Eye (tissue), 1 donor: ENCODE results near the gene ACTA2.

Experiments used
- DNase-seq: peaks from one replicate; pipeline ENCODE4 v3.0.0-alpha.2; 2015

ACTA2 gene

DNA sequence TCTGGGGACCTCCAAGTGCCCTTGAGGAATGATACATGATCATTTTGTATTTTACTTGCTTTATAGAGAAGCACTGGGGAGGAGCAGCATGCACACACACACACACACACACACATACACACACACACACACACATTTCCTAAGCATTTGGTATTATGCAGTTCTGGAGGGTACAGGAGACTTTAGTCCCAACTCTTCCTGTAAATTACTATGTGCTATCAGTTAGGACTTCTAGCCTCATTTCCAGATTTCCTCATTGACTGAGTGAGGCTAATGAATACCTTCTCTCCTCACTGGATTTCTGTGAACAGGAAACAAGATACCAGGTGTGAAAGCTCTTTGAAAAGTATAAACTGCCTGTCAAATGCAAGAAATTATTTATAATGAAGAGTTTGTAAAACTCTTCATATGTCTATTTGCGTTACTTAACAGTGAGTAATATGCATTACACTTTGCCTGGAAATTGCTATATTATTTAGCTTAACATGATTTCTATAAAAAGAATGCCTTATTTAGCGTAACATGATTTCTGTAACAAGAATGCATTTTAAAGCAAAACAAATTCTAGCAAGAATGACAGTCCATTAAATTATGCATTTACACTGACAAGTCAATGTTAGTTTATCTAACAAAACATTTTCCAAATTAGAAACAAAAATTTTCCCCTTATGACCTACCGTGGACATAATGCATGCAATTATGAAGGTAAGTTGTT is 34.2 kb downstream of the ACTA2 start:
- DNase-seq = no peak

DNA sequence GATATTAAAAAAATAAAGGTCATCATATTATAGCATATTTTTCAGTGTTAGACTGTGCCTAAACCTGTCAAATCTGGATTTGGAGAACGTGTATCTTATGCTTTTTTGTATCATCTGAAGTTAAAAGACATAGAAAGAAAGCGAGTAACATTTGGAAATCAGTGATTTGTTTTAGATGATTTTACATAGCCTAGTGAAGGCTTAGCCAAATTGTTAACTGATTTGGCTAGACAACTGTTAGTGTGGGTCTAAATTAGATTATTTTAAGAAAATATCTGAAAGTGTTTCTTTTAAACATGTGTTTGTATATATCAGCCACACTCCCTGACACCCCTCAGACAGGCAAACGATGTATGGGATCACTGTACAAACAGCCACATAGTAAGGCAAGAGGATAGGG is 35.6 kb downstream of the ACTA2 start:
- DNase-seq = no peak

DNA sequence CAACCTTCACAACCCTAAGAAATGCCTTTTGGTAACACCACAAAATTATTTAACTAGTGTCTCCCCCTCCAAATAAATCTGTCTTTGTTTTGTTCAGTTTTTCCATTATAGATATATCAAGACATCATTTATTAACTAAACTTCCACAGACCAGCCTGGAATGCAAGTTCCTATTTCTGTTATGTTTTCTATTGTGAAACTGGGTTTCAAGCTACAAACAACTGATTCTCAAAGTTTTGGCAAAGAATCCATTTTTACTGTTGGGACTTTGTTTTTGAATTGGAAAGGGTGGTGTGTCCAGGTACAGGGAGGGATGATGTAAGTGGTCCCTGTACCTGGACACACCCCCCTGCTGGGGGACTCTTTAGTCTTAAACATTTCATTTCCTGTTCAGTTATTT is 36.3 kb downstream of the ACTA2 start:
- no peak for DNase-seq

DNA sequence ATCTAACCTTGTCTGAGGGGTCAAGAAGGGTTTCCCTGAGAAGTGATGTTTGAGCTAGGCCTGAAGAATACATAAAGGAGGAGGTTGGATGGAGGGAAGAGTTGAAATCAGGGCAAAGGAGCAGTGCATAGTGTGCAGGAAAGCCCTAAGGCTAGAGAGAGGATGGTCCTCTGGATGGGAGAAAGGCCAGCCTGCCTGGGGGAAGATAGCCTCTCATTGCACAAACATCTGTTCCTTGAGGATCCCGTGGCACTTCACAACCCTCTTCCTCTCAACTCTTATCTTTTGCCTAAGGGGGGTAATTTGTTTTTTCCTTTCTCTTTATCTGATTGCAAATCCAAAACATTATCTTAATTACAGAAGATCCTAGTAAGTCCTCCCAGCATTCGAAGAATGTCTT is 36.8 kb downstream of the ACTA2 start:
- DNase-seq = no peak

DNA sequence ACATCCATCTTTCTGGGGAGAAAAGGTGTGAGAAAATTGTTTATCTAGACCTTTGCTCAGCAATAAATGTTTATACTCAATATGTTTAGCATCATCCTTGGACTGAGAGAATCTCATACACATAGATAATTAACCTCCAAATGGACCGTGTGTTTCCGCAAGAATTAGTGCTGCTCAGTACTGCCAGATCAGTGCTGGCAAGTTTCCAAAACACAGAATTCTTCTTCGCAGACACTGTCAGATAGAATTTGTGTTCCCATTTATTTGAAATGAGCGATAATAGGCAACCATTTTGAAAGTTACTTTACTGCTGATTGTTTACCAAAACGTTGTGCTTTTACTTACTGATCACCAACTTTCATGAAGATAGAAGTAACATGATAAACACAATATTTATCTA is 38.8 kb downstream of the ACTA2 start:
- DNase-seq = peak; percentile 79

DNA sequence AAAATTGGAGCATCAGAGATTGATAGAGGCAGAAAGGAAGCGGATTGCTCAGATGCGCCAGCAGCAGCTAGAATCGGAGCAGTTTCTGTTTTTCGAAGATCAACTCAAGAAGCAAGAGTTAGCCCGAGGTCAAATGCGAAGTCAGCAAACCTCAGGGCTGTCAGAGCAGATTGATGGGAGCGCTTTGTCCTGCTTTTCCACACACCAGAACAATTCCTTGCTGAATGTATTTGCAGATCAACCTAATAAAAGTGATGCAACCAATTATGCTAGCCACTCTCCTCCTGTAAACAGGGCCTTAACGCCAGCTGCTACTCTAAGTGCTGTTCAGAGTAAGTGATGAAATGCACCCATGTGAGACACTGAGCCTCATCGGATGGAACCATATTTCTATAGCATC is 39.4 kb downstream of the ACTA2 start:
- DNase-seq = peak; percentile 71

DNA sequence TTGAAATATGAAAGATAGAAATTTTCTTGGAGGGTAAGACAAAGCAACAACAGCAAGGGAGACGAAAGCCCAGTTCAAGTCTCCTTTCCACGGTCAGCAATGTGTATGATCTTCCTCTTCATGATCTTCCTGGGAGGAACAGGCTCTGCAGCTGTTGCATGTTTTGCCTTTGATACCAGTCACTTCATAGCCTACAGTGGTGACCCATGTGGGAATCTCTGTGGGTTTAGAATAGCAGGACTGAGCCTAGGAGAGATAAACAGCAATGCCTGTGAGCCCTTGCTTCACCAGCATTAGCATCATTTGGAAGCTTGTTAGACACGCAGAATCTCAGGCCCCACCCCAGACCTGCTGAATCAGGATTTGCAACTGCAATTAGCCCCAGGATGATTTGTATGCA is 40.7 kb downstream of the ACTA2 start:
- DNase-seq = no peak

DNA sequence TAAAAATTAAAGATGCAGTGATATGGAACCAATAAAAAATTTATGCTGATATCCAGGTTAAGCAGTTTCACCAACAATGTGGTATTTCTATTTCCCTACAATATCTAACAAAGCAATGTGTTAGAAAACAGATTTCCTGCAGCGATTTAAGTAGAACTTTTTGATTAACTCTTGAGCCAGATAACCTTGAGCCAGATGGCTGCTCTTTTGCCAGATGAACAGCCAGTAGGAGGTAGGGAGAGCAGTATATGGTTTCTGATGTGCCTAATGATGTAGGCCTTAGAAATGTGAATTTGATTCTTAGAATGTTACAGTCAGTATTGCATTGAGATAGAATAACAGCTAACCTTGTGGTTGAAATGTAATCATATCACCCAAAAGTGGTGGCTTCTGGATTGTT is 41.5 kb downstream of the ACTA2 start:
- no peak for DNase-seq

DNA sequence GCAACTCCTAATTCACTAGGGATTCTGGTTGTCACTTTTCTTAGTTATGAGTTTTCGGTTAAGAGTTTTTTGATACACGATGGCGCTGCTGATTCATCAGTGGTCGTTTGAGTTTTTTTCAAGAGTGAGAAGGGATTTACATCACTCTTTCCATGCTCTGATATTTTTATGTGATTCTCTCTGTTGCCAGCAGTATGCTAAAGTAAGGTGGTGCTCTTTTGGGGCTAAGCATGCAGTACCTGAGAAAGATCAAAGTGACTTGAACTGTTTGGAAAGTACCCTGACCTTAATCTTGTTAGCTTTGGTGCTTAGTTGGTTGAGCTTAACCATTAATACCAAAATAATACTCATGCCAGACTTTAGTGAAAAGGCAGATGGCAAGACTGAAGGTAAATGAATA is 44.4 kb downstream of the ACTA2 start:
- no peak for DNase-seq

DNA sequence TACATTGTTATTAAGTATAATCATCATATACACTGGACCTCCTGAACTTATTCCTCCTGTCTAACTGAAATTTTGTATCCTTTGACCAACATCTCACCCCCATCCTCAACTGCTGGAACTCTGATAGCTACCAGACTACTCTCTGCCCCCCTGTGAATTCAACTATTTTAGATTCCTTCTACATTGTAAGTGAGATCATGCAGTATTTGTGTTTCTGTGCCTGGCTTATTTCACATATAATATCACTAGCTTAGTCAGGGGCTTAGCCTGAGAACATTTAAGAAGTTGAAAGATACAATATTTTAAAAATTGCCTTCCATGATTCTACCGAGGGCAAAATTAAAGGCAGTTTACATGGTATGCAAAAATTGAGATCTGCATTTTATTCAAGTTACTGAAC is 45.7 kb downstream of the ACTA2 start:
- DNase-seq = no peak

DNA sequence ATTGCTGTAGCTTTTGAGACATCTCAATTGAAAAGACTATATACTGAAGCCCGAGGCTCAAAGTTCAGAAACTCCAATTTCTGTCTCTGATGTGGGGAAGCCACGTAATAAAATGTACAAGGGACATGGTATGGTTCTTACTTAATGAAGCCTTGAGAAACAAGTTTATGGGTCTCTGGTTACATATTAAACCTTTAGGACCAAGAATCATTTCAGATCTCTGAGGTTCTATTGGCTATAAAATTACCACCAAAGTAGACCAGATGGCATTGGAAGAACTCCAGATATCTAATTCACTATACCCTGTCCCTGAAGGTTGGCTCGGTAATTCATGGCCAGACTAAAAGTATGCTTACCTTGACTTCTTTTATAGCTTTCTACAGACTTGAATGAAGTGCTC is 48.9 kb downstream of the ACTA2 start:
- DNase-seq = no peak

DNA sequence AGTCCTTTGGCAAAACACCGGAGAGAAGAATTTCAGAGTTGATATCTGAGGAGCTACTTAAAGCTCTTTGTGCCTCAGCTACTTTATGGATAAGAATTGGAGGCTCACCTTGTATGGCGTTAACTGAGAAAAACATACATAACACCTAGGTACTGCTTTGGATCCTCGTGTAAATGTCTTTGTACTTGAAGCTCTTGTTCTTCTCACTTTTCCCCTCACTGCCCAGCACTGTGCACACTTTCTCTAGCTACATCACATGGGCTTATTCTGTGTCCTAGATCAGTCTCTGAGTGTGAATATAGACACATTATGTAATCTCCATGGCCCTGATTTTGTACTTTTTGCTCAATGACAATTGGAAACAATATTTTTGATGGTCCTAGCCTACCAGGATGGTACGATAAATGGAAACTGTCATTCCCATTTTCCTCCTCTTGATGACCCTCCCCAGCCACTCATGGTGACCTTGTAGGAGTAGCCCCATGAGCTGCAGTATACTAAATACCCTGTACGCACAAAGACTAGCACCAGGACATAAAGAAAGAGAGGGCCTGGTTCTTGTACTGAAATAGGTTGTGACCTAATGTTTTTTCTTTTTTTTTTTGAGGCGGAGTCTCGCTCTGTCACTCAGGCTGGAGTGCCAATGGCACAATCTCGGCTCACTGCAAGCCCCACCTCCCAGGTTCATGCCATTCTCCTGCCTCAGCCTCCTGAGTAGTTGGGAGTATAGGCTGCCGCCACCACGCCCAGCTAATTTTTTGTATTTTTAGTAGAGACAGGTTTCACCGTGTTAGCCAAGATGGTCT is 50.4 kb downstream of the ACTA2 start:
- DNase-seq = no peak

DNA sequence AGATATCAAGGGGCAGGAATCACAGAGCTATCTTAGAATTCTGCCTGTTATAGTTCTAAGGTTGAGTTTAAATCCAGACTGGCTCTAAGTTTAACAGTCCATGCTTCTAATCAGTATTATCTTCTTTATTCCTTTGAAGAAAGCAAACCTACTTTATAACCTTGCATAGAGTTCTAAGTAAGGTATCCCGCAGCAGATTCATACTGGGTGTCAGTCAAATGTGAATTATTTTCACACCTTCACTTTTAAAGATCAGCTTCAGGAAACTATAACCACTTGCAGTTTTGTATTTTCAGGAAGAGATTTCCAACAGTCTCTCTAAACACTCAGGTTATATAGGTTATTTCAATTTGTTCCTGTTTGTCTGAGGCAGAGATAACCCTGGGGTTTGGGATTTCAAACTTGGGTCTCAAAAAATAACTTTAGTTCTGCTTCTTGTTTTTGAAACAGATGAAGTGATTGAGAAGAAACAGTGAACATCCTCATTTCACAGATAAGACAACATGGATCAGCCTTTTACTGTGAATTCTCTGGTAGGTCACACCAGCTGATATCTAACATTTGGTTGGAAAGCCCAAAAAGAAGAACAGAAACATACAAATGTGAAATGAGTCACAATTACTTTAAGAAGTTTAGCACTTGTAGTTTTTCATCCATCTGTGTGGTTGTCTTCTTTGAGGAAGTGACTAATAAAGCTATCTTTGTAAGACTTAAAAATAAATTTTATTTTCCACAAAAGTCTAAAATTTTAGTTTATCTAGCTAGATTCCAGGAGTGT is 51.2 kb downstream of the ACTA2 start:
- no peak for DNase-seq

DNA sequence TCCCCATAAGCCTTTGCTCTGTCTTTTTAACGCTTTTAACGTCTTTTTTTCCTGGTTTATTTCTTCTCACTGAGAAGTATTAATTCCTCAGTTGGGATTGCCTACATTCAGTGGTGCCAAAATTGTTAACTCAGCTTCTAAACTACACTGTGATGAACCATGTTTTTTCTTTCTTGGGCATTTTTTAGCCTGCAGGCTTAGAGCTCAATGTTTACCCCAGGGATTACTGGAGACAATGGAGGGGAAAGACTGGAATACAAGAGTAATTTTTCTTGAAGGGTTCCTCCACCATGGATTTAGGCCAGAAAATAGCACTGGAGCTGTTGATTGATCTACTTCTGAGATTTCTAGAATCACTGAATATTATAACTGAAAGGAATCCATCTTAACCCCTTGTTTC is 52.7 kb downstream of the ACTA2 start:
- no peak for DNase-seq

DNA sequence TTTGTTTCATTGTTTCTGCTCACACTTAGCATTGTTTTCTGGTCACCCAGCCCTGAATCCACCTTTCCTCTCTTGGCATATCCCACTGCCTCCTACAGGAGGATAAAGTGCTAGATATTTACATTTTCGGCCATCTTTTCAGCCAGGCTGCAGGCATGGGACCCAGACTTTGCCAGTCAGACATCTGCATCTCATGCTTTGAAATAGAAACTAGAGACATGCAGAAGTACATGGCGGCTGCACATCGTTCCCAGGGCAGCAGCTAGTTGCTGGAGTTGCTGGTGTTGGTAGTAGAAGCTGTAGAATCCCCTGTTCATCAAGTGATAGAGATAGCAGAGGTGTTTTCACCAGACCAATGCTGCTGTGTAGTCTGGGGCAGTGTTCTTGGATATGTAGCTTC is 53.8 kb downstream of the ACTA2 start:
- no peak for DNase-seq

DNA sequence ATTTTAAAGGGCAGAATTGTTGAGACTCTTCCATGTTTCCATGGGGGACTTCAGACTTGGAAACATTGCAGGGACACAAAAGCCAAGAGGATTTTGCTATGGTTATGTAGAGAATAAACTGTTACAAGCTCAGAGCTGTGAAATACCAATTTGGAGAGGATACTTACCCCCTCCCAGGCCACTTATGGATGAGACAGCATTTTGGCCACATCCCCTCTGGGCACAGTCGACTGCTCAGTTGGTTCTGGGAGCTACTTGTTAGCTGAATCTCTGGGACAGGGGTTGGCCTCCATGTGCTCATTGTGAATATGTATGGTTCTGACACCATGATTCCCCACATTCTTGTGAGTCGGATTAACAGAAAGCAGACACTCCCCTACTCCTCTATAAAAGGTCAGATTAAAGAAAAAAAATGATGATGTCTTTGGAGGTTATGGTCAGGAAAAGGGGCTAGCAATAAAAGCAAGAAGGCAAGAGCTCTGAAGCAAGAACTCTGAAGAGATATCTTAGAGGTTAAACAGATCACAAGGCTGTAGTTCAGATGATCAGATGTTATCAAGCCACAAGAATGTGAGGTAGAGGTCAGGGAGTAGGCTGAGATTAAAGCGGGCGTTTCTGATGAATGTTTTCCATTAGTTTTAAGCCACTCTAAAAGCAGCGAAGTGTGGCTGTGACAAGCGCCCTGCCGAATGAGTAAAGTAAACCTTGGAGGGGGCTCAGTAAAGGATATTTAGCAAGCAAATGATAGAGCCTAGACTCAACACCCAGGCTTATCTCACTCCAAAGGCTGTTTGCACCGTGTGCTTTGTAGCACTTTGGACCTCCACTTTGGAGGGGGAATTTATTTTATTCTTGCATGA is 55.3 kb downstream of the ACTA2 start:
- DNase-seq = no peak

DNA sequence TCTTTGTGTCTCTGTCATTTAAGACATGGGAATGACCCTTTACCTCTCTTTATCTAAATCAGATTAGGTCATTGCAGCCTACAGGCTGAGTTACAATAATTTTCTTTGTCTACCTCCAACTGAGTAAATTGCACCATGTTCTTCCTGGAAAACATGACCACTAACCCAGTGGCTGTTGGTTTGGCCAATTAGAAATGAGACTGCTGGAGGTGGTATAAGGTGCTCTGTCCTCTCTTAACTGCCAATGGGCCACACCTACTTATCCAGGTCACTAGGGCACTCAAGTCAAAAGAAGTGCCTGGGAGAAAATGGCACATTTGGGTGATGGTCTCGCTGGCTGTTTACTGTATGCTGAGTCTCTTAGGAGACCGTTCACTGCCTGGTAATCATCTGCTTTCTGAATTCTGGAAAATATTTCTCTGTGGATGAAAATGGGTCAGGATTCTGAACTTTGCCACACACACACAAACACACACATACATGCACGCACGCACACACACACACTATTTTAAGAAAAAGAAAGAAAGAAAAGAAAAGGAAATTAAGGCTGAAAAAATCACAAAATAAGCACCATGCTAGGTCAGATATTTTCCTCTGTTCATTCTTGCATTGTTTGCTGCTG is 56.1 kb downstream of the ACTA2 start:
- DNase-seq = no peak

DNA sequence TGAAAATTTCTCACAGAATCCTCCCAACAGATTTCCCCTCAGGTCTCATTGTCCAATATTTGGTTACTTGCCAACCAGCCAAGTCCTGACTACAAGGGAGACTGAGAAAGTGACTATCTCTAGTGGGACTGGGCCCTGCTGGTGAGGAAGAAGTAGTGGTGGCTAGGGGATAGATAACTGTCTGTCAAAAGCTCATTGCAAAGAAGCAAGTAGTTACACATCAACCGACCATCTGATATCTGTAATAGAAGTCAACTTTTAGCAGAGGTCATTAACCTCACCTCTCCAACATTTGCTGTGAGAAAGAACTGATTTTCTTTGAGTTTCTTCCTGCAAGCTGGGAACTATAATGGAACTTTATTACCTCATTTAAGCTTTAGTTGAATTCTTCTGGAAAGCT is 57.3 kb downstream of the ACTA2 start:
- DNase-seq = no peak

DNA sequence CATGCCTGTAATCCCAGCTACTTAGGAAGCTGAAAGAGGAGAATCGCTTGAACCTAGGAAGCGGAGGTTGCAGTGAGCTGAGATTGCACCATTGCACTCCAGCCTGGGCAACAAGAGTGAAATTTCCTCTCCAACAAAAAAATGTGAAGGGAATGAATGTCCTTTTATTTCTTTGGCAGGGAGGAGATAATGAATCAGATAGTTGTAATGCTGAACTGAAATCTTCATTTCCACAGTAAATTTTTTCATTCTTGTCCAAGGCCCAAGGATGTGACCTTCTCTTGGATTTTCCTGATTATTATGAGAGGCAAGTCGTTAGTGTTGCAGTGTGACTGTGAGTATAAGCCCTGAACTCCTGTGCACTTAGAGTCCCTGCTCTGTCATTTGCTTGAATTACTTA is 59.0 kb downstream of the ACTA2 start:
- no peak for DNase-seq

DNA sequence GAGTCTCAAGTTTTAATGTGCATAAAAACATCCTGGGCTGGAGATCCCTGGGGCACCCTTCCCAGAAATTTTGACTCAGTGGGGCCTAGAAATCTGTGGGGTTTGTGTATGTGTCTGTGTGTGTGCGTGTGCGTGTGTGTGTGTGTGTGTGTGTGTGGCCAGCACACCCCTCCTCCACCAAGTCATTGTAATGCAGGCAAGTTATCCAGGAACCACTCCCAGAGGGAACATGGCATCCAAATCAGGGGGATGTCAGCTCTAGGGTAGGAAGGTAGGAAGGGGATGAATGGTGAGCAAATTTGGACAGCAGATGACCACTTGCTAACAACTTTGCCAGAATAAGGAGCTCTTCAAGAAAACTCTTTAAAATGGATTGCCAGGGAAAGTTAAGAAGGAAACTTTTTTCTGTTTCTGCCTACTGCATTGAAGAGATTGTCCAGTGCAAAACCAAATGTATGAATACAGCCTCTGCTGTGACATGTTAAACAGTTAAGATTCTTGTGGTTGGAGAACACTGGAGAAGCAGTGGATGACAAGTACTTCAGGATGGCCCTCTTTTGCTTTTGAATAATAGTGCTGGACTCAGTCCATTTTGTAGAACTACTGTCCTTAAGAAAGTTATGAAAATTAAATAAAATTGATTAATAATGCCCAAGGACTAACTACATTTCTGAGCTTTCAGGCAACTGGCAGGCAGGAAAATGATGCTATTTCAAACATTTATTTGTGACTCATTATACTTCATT is 60.2 kb downstream of the ACTA2 start:
- DNase-seq = no peak

DNA sequence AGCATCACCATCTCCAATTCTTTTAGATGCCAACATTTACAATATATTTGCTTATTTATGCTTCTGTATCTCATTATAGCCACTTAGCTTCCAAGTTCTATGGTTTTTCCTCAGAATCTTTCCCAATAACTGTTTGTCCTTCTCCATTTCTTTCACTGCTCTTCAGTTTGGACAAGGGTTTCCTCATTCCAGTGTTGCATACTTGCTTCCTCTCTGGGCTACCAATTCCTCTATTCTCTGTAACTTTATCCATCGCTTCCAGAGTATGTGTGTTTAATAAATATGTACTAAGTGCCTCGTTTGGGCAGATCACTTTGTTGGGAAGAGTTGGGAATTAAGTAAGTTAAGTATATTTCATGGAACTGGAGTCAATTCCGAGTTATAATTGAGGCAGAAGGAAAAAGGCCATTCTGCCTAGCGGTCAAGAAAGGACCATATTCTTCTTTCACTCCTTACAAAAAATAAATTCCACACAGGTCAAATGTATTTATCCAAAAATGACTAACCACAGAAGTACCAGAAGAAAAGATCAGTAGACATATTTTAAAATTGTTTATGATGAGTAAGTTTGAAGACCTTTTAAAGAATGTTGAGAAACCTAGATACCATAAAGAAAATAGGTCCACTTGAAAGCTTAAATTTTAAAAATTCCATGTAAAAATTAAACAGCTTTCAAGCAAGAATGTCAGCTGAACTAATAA is 61.7 kb downstream of the ACTA2 start:
- DNase-seq = no peak
